Activated CD8-positive, alpha-beta memory T cell treated with anti-CD3 and anti-CD28 coated beads, Interleukin-2, amount 50 U/mL, for 24 hours (primary cell): ENCODE measurements around the gene TTPAL.
"Not testable (repeated sequence)": the region's sequence is repeated elsewhere in the genome, so short reads cannot be mapped to it uniquely, and the experiment has no call there.

ENCODE experiments used
- DNase-seq: peaks from one replicate; pipeline ENCODE4 v3.0.0-alpha.2; 2020; ENCODE audit errors: extremely low read depth

The TTPAL gene

GRCh38 chr20:44467289-44467883 is 8.3 kb upstream of the TTPAL start:
- no peak for DNase-seq

- no peak for DNase-seq
Observed at GRCh38 chr20:44468044-44468782, 7.5 kb upstream of the TTPAL start.

- DNase-seq, result no peak
Observed at GRCh38 chr20:44470327-44470726, 5.3 kb upstream of the TTPAL start.

GRCh38 chr20:44471481-44471882 is 4.2 kb upstream of the TTPAL start:
- DNase-seq, result no peak

GRCh38 chr20:44472283-44472682 is 3.4 kb upstream of the TTPAL start:
- DNase-seq, result not testable (repeated sequence)

GRCh38 chr20:44475372-44475693 is 341 bp upstream of the TTPAL start:
- no peak for DNase-seq

GRCh38 chr20:44477151-44477550 is 1.5 kb downstream of the TTPAL start:
- DNase-seq, result no peak

GRCh38 chr20:44478206-44478605 is 2.5 kb downstream of the TTPAL start:
- DNase-seq, result no peak

- DNase-seq, result no peak
Observed at GRCh38 chr20:44479643-44480042, 4.0 kb downstream of the TTPAL start.

- no peak for DNase-seq
Observed at GRCh38 chr20:44480097-44480496, 4.4 kb downstream of the TTPAL start.

GRCh38 chr20:44481719-44482416 is 6.2 kb downstream of the TTPAL start:
- DNase-seq, result no peak

GRCh38 chr20:44483112-44483511 is 7.4 kb downstream of the TTPAL start:
- no peak for DNase-seq

GRCh38 chr20:44485078-44485829 is 9.6 kb downstream of the TTPAL start:
- DNase-seq, result no peak

- no peak for DNase-seq
Observed at GRCh38 chr20:44485830-44486198, 10.1 kb downstream of the TTPAL start.

- DNase-seq, result no peak
Observed at GRCh38 chr20:44488551-44488950, 12.9 kb downstream of the TTPAL start.

GRCh38 chr20:44489223-44489622 is 13.5 kb downstream of the TTPAL start:
- no peak for DNase-seq

GRCh38 chr20:44489931-44490330 is 14.3 kb downstream of the TTPAL start:
- DNase-seq, result no peak

- no peak for DNase-seq
Observed at GRCh38 chr20:44491635-44492395, 16.1 kb downstream of the TTPAL start.

- no peak for DNase-seq
Observed at GRCh38 chr20:44494266-44494665, 18.6 kb downstream of the TTPAL start.

- DNase-seq, result no peak
Observed at GRCh38 chr20:44494681-44495080, 19.0 kb downstream of the TTPAL start.

GRCh38 chr20:44495257-44495656 is 19.6 kb downstream of the TTPAL start:
- no peak for DNase-seq
